Measurements from ENCODE around the gene RASGEF1B. TPM values are rescaled to one million over a fixed set of nuclear protein-coding genes. Genes with fewer than 3 reads are reported as not detected.

The RASGEF1B gene
- total RNA-seq, 1 experiment from 2014 or later, result 6.9 TPM

- TF ChIP-seq IRF1 (CRISPR knock-in tag; IDR thresholded peaks at IDR 0.05) (no peak), PRDM15 (CRISPR knock-in tag; IDR thresholded peaks at IDR 0.05) (no peak), ATF2 (CRISPR knock-in tag; IDR thresholded peaks at IDR 0.05; ENCODE audit: borderline replicate concordance, low read depth) (no peak), PREB (CRISPR knock-in tag; IDR thresholded peaks at IDR 0.05; ENCODE audit: borderline replicate concordance) (no peak), ETV6 (CRISPR knock-in tag; IDR thresholded peaks at IDR 0.05) (no peak), SMAD4 (CRISPR knock-in tag; IDR thresholded peaks at IDR 0.05) (no peak)
Observed at GRCh38 chr4:81398379-81398778, 73.3 kb downstream of the RASGEF1B start (continued).

GRCh38 chr4:81397635-81398034, 74.1 kb downstream of the RASGEF1B start:
- no peak for DNase-seq (ENCODE audit: low spot score)
- Mint-ChIP-seq H3K27ac (no peak overlapping the region), H3K4me3 (no peak overlapping the region), H3K4me1 (peaks cover 8% of the 10 kb centered on the region), H3K9me3 (no peaks in the 10 kb centered on the region), H3K27me3 (ENCODE audit: low read depth) (no peaks in the 10 kb centered on the region), H3K36me3 (no peaks in the 10 kb centered on the region)
- CTCF ChIA-PET, result interaction anchor here (1.5 kb wide), 1 partner anchor 887 kb away, joined by 5 read pairs; no protein-coding TSS in a partner anchor
- ATAC-seq, result no peak
- POLR2A ChIA-PET, result no interaction called here
- TF ChIP-seq ZNF423 (CRISPR knock-in tag; IDR thresholded peaks at IDR 0.05) (no peak), SOX15 (CRISPR knock-in tag; IDR thresholded peaks at IDR 0.05) (no peak), ZNF263 (CRISPR knock-in tag; IDR thresholded peaks at IDR 0.05; ENCODE audit: low read depth) (no peak), CTCF (IDR thresholded peaks at IDR 0.05) (no peak)

GRCh38 chr4:81395239-81395638, 76.5 kb downstream of the RASGEF1B start:
- Mint-ChIP-seq H3K4me1 (peaks cover 10% of the 10 kb centered on the region), H3K27me3 (ENCODE audit: low read depth) (no peaks in the 10 kb centered on the region), H3K27ac (no peak overlapping the region), H3K9me3 (no peaks in the 10 kb centered on the region), H3K4me3 (no peak overlapping the region), H3K36me3 (no peaks in the 10 kb centered on the region)
- ChIA-PET CTCF (interaction anchor here (0.8 to 1.9 kb wide), 2 partner anchors 43 to 72 kb away, joined by 3 to 4 read pairs; no protein-coding TSS in a partner anchor), POLR2A (no interaction called here)
- no peak for ATAC-seq
- DNase-seq (ENCODE audit: low spot score), result no peak
- TF ChIP-seq AR (CRISPR knock-in tag; IDR thresholded peaks at IDR 0.05) (no peak), USF2 (CRISPR knock-in tag; IDR thresholded peaks at IDR 0.05) (no peak), STAT6 (CRISPR knock-in tag; conservative IDR thresholded peaks at IDR 0.05; ENCODE audit: low read depth) (no peak), OVOL2 (CRISPR knock-in tag; IDR thresholded peaks at IDR 0.05; ENCODE audit: borderline replicate concordance) (no peak), SP1 (CRISPR knock-in tag; conservative IDR thresholded peaks at IDR 0.05) (no peak), ERG (CRISPR knock-in tag; IDR thresholded peaks at IDR 0.05) (no peak)

Data from WTC11 (cell line).